Liver (tissue), 9 donors: ENCODE measurements around the gene CACTIN. TPM values are rescaled to one million over a fixed set of nuclear protein-coding genes. Genes with fewer than 3 reads are reported as not detected.

ENCODE experiments used
- DNase-seq: peaks from one replicate; pipeline ENCODE4 v3.0.0-alpha.2; 2017; ENCODE audit warnings: low spot score
- H3K27ac ChIP-seq, 2 donors: one replicate each; pipeline ENCODE4 v1.7.0; 2013; ENCODE audit warnings: inconsistent platforms in 2 of 2, low read length in 2 of 2, control low read depth in 1 of 2, low read depth in 1 of 2, mild to moderate bottlenecking in 1 of 2
- H3K27me3 ChIP-seq, 4 donors: one replicate each; pipeline versions ENCODE4 v1.6.1 to v1.7.0; 2013; ENCODE audit warnings: low read length in 3 of 4, inconsistent platforms in 1 of 4, mild to moderate bottlenecking in 1 of 4, moderate library complexity in 1 of 4; ENCODE audit not compliant: control insufficient read depth in 4 of 4, insufficient read depth in 4 of 4
- H3K36me3 ChIP-seq, 4 donors: one replicate each; pipeline versions ENCODE4 v1.6.1 to v1.7.0; 2013; ENCODE audit warnings: low read length in 3 of 4, mild to moderate bottlenecking in 3 of 4, low read depth in 1 of 4, moderate library complexity in 1 of 4; ENCODE audit not compliant: control insufficient read depth in 4 of 4, insufficient read depth in 3 of 4
- H3K4me1 ChIP-seq, 4 donors: one replicate each; pipeline versions ENCODE4 v1.6.1 to v1.7.0; 2013; ENCODE audit warnings: low read length in 3 of 4, mild to moderate bottlenecking in 3 of 4, moderate library complexity in 1 of 4; ENCODE audit not compliant: control insufficient read depth in 4 of 4, insufficient read depth in 4 of 4
- H3K4me3 ChIP-seq, 3 donors: one replicate each; pipeline versions ENCODE4 v1.6.1 to v1.7.0; 2013; ENCODE audit warnings: low read length in 3 of 3, control low read depth in 1 of 3, low read depth in 1 of 3, mild to moderate bottlenecking in 1 of 3
- H3K9ac ChIP-seq, 2 donors: one replicate each; pipeline ENCODE4 v1.7.0; 2013; ENCODE audit warnings: low read length in 2 of 2, mild to moderate bottlenecking in 2 of 2, moderate library complexity in 2 of 2, control low read depth in 1 of 2, low read depth in 1 of 2
- H3K9me3 ChIP-seq, 4 donors: one replicate each; pipeline versions ENCODE4 v1.6.1 to v1.7.0; 2013; ENCODE audit warnings: low read length in 3 of 4; ENCODE audit not compliant: control insufficient read depth in 4 of 4
- EGR1 ChIP-seq, 2 donors: IDR thresholded peaks; 2 replicates each; pipeline ENCODE4 v1.6.1; 2016 to 2018; ENCODE audit warnings: antibody characterized with exemption in 2 of 2, low read depth in 2 of 2
- FOXA2 ChIP-seq: IDR thresholded peaks from 2 replicates; pipeline ENCODE4 v1.6.1; 2016; ENCODE audit warnings: antibody characterized with exemption
- GABPA ChIP-seq, 2 donors: IDR thresholded peaks in 1 of 2; conservative IDR thresholded peaks in 1 of 2; 2 replicates each; pipeline ENCODE4 v1.6.1; 2016; ENCODE audit warnings: antibody characterized with exemption in 2 of 2, mild to moderate bottlenecking in 1 of 2, moderate library complexity in 1 of 2
- HNF4A ChIP-seq, 2 donors: conservative IDR thresholded peaks; 2 replicates each; pipeline ENCODE4 v1.6.1; 2016; ENCODE audit warnings: antibody characterized with exemption in 2 of 2, mild to moderate bottlenecking in 2 of 2
- JUND ChIP-seq, 2 donors: IDR thresholded peaks; 2 replicates each; pipeline ENCODE4 v1.6.1; 2016; ENCODE audit warnings: antibody characterized with exemption in 2 of 2
- RAD21 ChIP-seq, 2 donors: IDR thresholded peaks; 2 replicates each; pipeline ENCODE4 v1.6.1; 2016; ENCODE audit warnings: antibody characterized with exemption in 2 of 2, mild to moderate bottlenecking in 2 of 2
- TAF1 ChIP-seq: conservative IDR thresholded peaks from 2 replicates; pipeline ENCODE4 v1.6.1; 2016; ENCODE audit warnings: antibody characterized with exemption, mild to moderate bottlenecking
- YY1 ChIP-seq: IDR thresholded peaks from 2 replicates; pipeline ENCODE4 v1.6.1; 2016; ENCODE audit warnings: antibody characterized with exemption, mild to moderate bottlenecking
- WGBS: extraction: QIAGEN DNeasy Blood & Tissue Kit; methylation state at CpG from one replicate; pipeline ENCODE4 v1.1.7; 2013; 5-methylcytosine and 5-hydroxymethylcytosine counted together
- polyA plus RNA-seq, 2 donors: library from polyadenylated mRNA; stranded (reverse) in 1 of 2; unstranded in 1 of 2; fragments of 200-250 nt in 1 of 2; fragments of >200 nt in 1 of 2; fragmentation: Nextera tagmentation in 1 of 2; extraction: Ambion mirVana in 1 of 2; gene quantifications; one replicate each; pipeline versions ENCODE4 v1.2.1 to v1.2.3, GENCODE V29; 2013 to 2015
- total RNA-seq, 2 donors: library from RNA; depleted of rRNA; stranded (reverse); fragments of >200 nt; gene quantifications; one replicate each; pipeline ENCODE4 v1.2.3, GENCODE V29; 2014
- TF ChIP-seq, protein P1 (sequence below): IDR thresholded peaks from 2 replicates; pipeline ENCODE4 v1.6.1; 2016; ENCODE audit warnings: antibody characterized with exemption
- TF ChIP-seq, protein P2 (sequence below): fragments of 150-350 bp; IDR thresholded peaks from 2 replicates; pipeline ENCODE4 v1.5.1; 2017; ENCODE audit warnings: improper control_type of control experiment, low read depth, low read length; ENCODE audit not compliant: missing input control
- TF ChIP-seq, protein P3 (sequence below): IDR thresholded peaks from 2 replicates; pipeline ENCODE4 v1.6.1; 2016; ENCODE audit warnings: antibody characterized with exemption, mild to moderate bottlenecking
- TF ChIP-seq, protein P4 (sequence below): IDR thresholded peaks from 2 replicates; pipeline ENCODE4 v1.6.1; 2016; ENCODE audit warnings: antibody characterized with exemption
- donor health status: healthy.
- donor health status: healthy.
- donor health status: healthy.
- donor health status: healthy.
- donor health status: healthy.

Gene CACTIN
- total and polyA plus RNA-seq, 4 donors: 1.9 to 13.2 (median 10.0) TPM

DNA sequence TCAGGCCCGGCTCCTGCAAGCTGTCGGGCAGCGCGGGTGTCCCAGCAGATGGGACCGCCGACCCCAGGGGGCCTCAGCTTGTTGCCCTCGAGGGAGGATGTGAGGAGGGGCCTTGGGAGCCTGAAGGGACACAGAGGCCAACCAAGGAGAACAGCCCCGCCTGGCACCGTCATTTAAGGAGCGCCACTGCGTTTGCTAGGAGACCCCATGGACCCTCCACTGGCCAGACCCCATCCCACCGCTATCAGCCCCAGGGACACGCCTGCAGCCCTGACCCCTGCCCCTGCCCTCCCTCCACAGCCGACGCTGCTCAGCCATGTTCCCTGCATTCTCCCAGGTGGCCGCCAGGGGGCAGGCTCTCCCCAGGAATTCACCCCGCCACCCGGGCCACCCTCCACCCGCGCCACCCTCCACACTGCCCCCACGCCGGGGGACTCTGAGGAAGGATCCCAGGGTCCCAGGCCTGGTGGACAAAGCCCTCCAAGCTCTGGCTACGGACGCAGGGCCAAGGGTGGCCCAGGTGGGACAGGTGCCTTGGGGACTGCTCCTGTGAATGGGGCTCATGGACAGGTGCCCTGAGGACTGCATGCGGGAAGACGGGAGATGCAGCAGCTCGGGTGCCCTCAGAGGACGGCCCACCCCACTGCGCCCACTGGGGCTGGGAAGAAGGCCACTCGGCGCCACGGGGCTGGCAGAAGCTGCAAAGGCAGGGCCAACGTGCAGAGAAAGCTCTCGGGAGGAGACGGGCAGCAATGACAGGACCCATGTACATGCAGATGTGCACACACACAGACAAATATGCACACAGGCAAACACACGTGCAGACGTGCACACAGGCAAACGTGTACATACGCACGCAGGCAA is 39.3 kb upstream of the CACTIN start:
- H3K9ac ChIP-seq: no peak overlapping the region
- H3K27me3 ChIP-seq: no peaks in the 10 kb centered on the region
- H3K27ac ChIP-seq: no peak overlapping the region
- WGBS: 35% methylated on average over 40 of the region's 40 CpGs
- peak; percentile 87 to 93 for TF ChIP-seq RAD21 (IDR thresholded peaks at IDR 0.05)
- TF ChIP-seq, protein P1, sequence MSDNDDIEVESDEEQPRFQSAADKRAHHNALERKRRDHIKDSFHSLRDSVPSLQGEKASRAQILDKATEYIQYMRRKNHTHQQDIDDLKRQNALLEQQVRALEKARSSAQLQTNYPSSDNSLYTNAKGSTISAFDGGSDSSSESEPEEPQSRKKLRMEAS: no peak
- TF ChIP-seq JUND (IDR thresholded peaks at IDR 0.05): no peak
- TF ChIP-seq FOXA2: no peak
- no peak for TF ChIP-seq TAF1
- TF ChIP-seq, protein P2, sequence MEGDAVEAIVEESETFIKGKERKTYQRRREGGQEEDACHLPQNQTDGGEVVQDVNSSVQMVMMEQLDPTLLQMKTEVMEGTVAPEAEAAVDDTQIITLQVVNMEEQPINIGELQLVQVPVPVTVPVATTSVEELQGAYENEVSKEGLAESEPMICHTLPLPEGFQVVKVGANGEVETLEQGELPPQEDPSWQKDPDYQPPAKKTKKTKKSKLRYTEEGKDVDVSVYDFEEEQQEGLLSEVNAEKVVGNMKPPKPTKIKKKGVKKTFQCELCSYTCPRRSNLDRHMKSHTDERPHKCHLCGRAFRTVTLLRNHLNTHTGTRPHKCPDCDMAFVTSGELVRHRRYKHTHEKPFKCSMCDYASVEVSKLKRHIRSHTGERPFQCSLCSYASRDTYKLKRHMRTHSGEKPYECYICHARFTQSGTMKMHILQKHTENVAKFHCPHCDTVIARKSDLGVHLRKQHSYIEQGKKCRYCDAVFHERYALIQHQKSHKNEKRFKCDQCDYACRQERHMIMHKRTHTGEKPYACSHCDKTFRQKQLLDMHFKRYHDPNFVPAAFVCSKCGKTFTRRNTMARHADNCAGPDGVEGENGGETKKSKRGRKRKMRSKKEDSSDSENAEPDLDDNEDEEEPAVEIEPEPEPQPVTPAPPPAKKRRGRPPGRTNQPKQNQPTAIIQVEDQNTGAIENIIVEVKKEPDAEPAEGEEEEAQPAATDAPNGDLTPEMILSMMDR: peak; percentile 84
- TF ChIP-seq EGR1 (IDR thresholded peaks at IDR 0.05; ENCODE audit: low read depth in 2 of 2): no peak
- TF ChIP-seq YY1: no peak
- TF ChIP-seq, protein P3, sequence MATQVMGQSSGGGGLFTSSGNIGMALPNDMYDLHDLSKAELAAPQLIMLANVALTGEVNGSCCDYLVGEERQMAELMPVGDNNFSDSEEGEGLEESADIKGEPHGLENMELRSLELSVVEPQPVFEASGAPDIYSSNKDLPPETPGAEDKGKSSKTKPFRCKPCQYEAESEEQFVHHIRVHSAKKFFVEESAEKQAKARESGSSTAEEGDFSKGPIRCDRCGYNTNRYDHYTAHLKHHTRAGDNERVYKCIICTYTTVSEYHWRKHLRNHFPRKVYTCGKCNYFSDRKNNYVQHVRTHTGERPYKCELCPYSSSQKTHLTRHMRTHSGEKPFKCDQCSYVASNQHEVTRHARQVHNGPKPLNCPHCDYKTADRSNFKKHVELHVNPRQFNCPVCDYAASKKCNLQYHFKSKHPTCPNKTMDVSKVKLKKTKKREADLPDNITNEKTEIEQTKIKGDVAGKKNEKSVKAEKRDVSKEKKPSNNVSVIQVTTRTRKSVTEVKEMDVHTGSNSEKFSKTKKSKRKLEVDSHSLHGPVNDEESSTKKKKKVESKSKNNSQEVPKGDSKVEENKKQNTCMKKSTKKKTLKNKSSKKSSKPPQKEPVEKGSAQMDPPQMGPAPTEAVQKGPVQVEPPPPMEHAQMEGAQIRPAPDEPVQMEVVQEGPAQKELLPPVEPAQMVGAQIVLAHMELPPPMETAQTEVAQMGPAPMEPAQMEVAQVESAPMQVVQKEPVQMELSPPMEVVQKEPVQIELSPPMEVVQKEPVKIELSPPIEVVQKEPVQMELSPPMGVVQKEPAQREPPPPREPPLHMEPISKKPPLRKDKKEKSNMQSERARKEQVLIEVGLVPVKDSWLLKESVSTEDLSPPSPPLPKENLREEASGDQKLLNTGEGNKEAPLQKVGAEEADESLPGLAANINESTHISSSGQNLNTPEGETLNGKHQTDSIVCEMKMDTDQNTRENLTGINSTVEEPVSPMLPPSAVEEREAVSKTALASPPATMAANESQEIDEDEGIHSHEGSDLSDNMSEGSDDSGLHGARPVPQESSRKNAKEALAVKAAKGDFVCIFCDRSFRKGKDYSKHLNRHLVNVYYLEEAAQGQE: no peak
- TF ChIP-seq, protein P4, sequence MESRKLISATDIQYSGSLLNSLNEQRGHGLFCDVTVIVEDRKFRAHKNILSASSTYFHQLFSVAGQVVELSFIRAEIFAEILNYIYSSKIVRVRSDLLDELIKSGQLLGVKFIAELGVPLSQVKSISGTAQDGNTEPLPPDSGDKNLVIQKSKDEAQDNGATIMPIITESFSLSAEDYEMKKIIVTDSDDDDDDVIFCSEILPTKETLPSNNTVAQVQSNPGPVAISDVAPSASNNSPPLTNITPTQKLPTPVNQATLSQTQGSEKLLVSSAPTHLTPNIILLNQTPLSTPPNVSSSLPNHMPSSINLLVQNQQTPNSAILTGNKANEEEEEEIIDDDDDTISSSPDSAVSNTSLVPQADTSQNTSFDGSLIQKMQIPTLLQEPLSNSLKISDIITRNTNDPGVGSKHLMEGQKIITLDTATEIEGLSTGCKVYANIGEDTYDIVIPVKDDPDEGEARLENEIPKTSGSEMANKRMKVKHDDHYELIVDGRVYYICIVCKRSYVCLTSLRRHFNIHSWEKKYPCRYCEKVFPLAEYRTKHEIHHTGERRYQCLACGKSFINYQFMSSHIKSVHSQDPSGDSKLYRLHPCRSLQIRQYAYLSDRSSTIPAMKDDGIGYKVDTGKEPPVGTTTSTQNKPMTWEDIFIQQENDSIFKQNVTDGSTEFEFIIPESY: no peak
- no peak for TF ChIP-seq HNF4A (conservative IDR thresholded peaks at IDR 0.05)
- no peak for TF ChIP-seq GABPA (IDR thresholded peaks at IDR 0.05 in 1 of 2, conservative IDR thresholded peaks at IDR 0.05 in 1 of 2)
- no peak overlapping the region for H3K4me3 ChIP-seq
- peaks cover 0 to 6% (median 2%) of the 10 kb centered on the region in 4 donors for H3K4me1 ChIP-seq
- peak; percentile 86 for DNase-seq
- no peaks in the 10 kb centered on the region for H3K9me3 ChIP-seq
- H3K36me3 ChIP-seq: peaks cover 0 to 14% (median 3%) of the 10 kb centered on the region in 4 donors
